IMR-90 (cell line): ENCODE results near the gene CPD. TPM values are rescaled to one million over a fixed set of nuclear protein-coding genes. Genes with fewer than 3 reads are reported as not detected.

Source experiments
- ATAC-seq: fragments of 200-7000 bp; cut with Tn5 transposase; 2 replicates; pipeline ENCODE4 v1.9.1; 2020; ENCODE audit warnings: low read depth, mild to moderate bottlenecking, moderate library complexity
- BruUV-seq: library from RNA; stranded (reverse); fragments of 400-500 nt; replicated peaks from 2 replicates; lab custom pipeline; 2021; lab: Mats Ljungman, UMichigan
- CTCF ChIA-PET: fragments of 300-600 bp; formaldehyde crosslinking; extraction: SDS; loops from one replicate; lab custom pipeline; 2021; ENCODE audit warnings: antibody characterized with exemption; lab: Yijun Ruan, JAX
- POLR2A ChIA-PET: fragments of 300-600 bp; sonication (Branson Sonifier 250); formaldehyde crosslinking; loops from one replicate; lab custom pipeline; 2022; ENCODE audit warnings: antibody characterized with exemption; ENCODE audit not compliant: unreplicated experiment; lab: Charles Lee
- DNase-seq: peaks from one replicate; pipeline ENCODE4 v3.0.0; 2013
- H2AFZ ChIP-seq: replicated peaks from 2 replicates; pipeline ENCODE3; 2013; ENCODE audit warnings: low read length, mild to moderate bottlenecking; ENCODE audit not compliant: poor library complexity
- H2AK5ac ChIP-seq: 2 replicates; pipeline ENCODE4 v1.6.1; 2013; ENCODE audit warnings: low read depth, low read length, inconsistent platforms
- H2AK9ac ChIP-seq: replicated peaks from 2 replicates; pipeline ENCODE3; 2013; ENCODE audit warnings: mild to moderate bottlenecking, low read depth, low read length, moderate library complexity; ENCODE audit not compliant: poor library complexity
- H2BK120ac ChIP-seq: 2 replicates; pipeline ENCODE4 v1.6.1; 2013; ENCODE audit warnings: low read depth, low read length, inconsistent platforms
- H2BK15ac ChIP-seq: 3 replicates; pipeline ENCODE4 v1.6.1; 2013; ENCODE audit warnings: low read depth, low read length, inconsistent platforms
- H2BK20ac ChIP-seq: 2 replicates; pipeline ENCODE4 v1.6.1; 2013; ENCODE audit warnings: low read depth, mild to moderate bottlenecking, inconsistent platforms, low read length, moderate library complexity
- H2BK5ac ChIP-seq: 2 replicates; pipeline ENCODE4 v1.6.1; 2013; ENCODE audit warnings: mild to moderate bottlenecking, low read depth, low read length, inconsistent platforms; ENCODE audit not compliant: poor library complexity, severe bottlenecking
- H3K14ac ChIP-seq: replicated peaks from 2 replicates; pipeline ENCODE4 v1.6.1; 2013; ENCODE audit warnings: low read depth, low read length, inconsistent platforms
- H3K18ac ChIP-seq: 2 replicates; pipeline ENCODE4 v1.6.1; 2013; ENCODE audit warnings: low read depth, low read length, control low read depth
- H3K23ac ChIP-seq: 2 replicates; pipeline ENCODE4 v1.6.1; 2013; ENCODE audit warnings: low read depth, low read length, inconsistent platforms
- H3K27ac ChIP-seq: 2 replicates; pipeline ENCODE4 v1.5.1; 2013; ENCODE audit warnings: mild to moderate bottlenecking, control low read depth, low read length; ENCODE audit not compliant: insufficient read depth
- H3K27me3 ChIP-seq: 2 replicates; pipeline ENCODE4 v1.6.1; 2013; ENCODE audit warnings: low read length; ENCODE audit not compliant: control insufficient read depth, insufficient read depth
- H3K36me3 ChIP-seq: 2 replicates; pipeline ENCODE4 v1.6.1; 2013; ENCODE audit warnings: low read length, mixed read lengths; ENCODE audit not compliant: control insufficient read depth, insufficient read depth
- H3K4ac ChIP-seq: 2 replicates; pipeline ENCODE4 v1.6.1; 2013; ENCODE audit warnings: low read depth, low read length, inconsistent platforms
- H3K4me1 ChIP-seq: 2 replicates; pipeline ENCODE4 v1.6.1; 2013; ENCODE audit warnings: low read length, mixed read lengths; ENCODE audit not compliant: control insufficient read depth, insufficient read depth
- H3K4me2 ChIP-seq: 2 replicates; pipeline ENCODE4 v1.6.1; 2013; ENCODE audit warnings: low read depth, mild to moderate bottlenecking, control low read depth, low read length, moderate library complexity
- H3K4me3 ChIP-seq: 2 replicates; pipeline ENCODE4 v1.5.1; 2013; ENCODE audit warnings: low read depth, mild to moderate bottlenecking, control low read depth, low read length, moderate library complexity; ENCODE audit not compliant: insufficient read depth
- H3K56ac ChIP-seq: 2 replicates; pipeline ENCODE4 v1.6.1; 2013; ENCODE audit warnings: low read length, inconsistent platforms; ENCODE audit not compliant: insufficient read depth; ENCODE audit errors: extremely low read depth
- H3K79me1 ChIP-seq, 2 experiments: 2 replicates each; pipeline ENCODE4 v1.6.1; 2013; ENCODE audit warnings: low read length in 2 of 2, inconsistent platforms in 1 of 2, low read depth in 1 of 2
- H3K9ac ChIP-seq: 2 replicates; pipeline ENCODE4 v1.6.1; 2013; ENCODE audit warnings: low read depth, low read length, control low read depth
- H3K9me1 ChIP-seq: 2 replicates; pipeline ENCODE4 v1.6.1; 2013; ENCODE audit warnings: low read length, inconsistent platforms; ENCODE audit not compliant: insufficient read depth
- H3K9me3 ChIP-seq: 2 replicates; pipeline ENCODE4 v1.6.1; 2013; ENCODE audit warnings: low read length; ENCODE audit not compliant: control insufficient read depth, insufficient read depth
- H4K20me1 ChIP-seq: 2 replicates; pipeline ENCODE4 v1.6.1; 2013; ENCODE audit warnings: low read length, inconsistent platforms; ENCODE audit not compliant: insufficient read depth
- H4K5ac ChIP-seq: 2 replicates; pipeline ENCODE4 v1.6.1; 2013; ENCODE audit warnings: mild to moderate bottlenecking, low read depth, low read length, control low read depth
- H4K8ac ChIP-seq, 2 experiments: 2 replicates each; pipeline ENCODE4 v1.6.1; 2013; ENCODE audit warnings: low read depth in 2 of 2, low read length in 2 of 2, control low read depth in 1 of 2, inconsistent platforms in 1 of 2
- H4K91ac ChIP-seq: 2 replicates; pipeline ENCODE4 v1.6.1; 2013; ENCODE audit warnings: low read depth, low read length, inconsistent platforms; ENCODE audit not compliant: insufficient read depth
- BHLHE40 ChIP-seq: fragments of 150-350 bp; IDR thresholded peaks from 2 replicates; pipeline ENCODE4 v1.6.1; 2016; ENCODE audit warnings: mild to moderate bottlenecking, low read depth, low read length
- CHD1 ChIP-seq: IDR thresholded peaks from 2 replicates; pipeline ENCODE4 v1.6.1; 2012; ENCODE audit warnings: low read depth, low read length, improper control_type of control experiment
- WGBS, 2 experiments: methylation state at CpG; one replicate each; pipeline versions ENCODE4 v1.1.5 to v1.1.7; 2013; ENCODE audit warnings: missing lambda C conversion rate in 2 of 2; ENCODE audit not compliant: insufficient read length in 1 of 2; ENCODE audit errors: extremely low coverage in 2 of 2; 5-methylcytosine and 5-hydroxymethylcytosine counted together
- dilution Hi-C: fragments of 300-500 bp; cut with HindIII; formaldehyde crosslinking; loops from one replicate; pipeline ENCODE4 v1.14.3; 2018; ENCODE audit warnings: low sequenced_read_pairs; ENCODE audit not compliant: unreplicated experiment
- in situ Hi-C: fragments of 300-500 bp; cut with MboI; formaldehyde crosslinking; loops from 3 replicates; pipeline ENCODE4 v1.14.3; 2019; ENCODE audit warnings: low sequenced_read_pairs, inconsistent platforms, mixed read lengths
- intact Hi-C: fragments of 100-400 bp; cut with micrococcal nuclease; formaldehyde crosslinking; loops from 2 replicates; pipeline ENCODE4 v1.10.0; 2022
- polyA plus RNA-seq, 3 experiments: library from polyadenylated mRNA; depleted of rRNA; stranded (reverse); fragments of >200 nt; gene quantifications; 2 replicates each; pipeline ENCODE4 v1.2.3, GENCODE V29; 2012; ENCODE audit warnings: low replicate concordance in 1 of 3
- total RNA-seq: library from RNA; depleted of rRNA; stranded (reverse); fragments of >200 nt; gene quantifications from 2 replicates; pipeline ENCODE4 v1.2.3, GENCODE V29; 2012

Gene CPD
- total and polyA plus RNA-seq, 2 of the 4 experiments (the other 2 are of a cell fraction), result 23.4 to 94.5 TPM

GRCh38 chr17:30378241-30378824, 394 bp upstream of the CPD start:
- Histone ChIP-seq H3K18ac (peak overlapping the region; percentile 88), H4K5ac (peak overlapping the region; percentile 78), H2AFZ (peak overlapping the region; percentile 85), H2AK5ac (peak overlapping the region; percentile 33), H3K56ac (peak overlapping the region; percentile 81), H3K27ac (peak overlapping the region; percentile 28), H3K9me1 (peaks cover 10% of the 10 kb centered on the region), H3K27me3 (no peaks in the 10 kb centered on the region), H4K91ac (peak overlapping the region; percentile 29), H3K9me3 (no peaks in the 10 kb centered on the region), H2AK9ac (peak overlapping the region; percentile 71), H2BK5ac (peak overlapping the region; percentile 77), H2BK120ac (peak overlapping the region; percentile 92), H4K20me1 (peaks cover 20% of the 10 kb centered on the region; the same call in 1 of the 2 replicates), H2BK15ac (peak overlapping the region; percentile 45; the same call in 2 of the 3 replicates), H4K8ac (peak overlapping the region; percentile 32 to 89), H2BK20ac (peak overlapping the region; percentile 76; the same call in 1 of the 2 replicates), H3K36me3 (no peaks in the 10 kb centered on the region), H3K9ac (peak overlapping the region; percentile 77), H3K79me1 (peaks cover 8 to 30% of the 10 kb centered on the region in 2 experiments), H3K14ac (peak overlapping the region; percentile 99), H3K4me2 (peak overlapping the region; percentile 92), H3K4ac (peak overlapping the region; percentile 84), H3K4me1 (peaks cover 15% of the 10 kb centered on the region), H3K23ac (peak overlapping the region; percentile 87), H3K4me3 (peak overlapping the region; percentile 49)
- intact Hi-C loops, result loop anchor here (5.0 kb wide), 1 partner anchor 86 kb away; the partner anchor contains the start of gene BLMH
- dilution Hi-C loops, result no loop called here
- CTCF ChIA-PET, result interaction anchor here (0.6 kb wide), 1 partner anchor 23 kb away, joined by 6 read pairs; no protein-coding TSS in a partner anchor
- POLR2A ChIA-PET, result no interaction called here
- no peak for ATAC-seq
- 23% methylated on average over 18 of the region's 31 CpGs; no CpG with 5 or more reads in 1 of the 2 experiments for WGBS, 2 experiments
- TF ChIP-seq BHLHE40 (peak; percentile 68), CHD1 (no peak)
- BruUV-seq, result no TSS peak
- in situ Hi-C loops, result no loop called here
- peak; percentile 11 for DNase-seq
